ENCODE measurements around the gene GRM8. TPM values are rescaled to one million over a fixed set of nuclear protein-coding genes. Genes with fewer than 3 reads are reported as not detected.

Gene GRM8
- total RNA-seq, 1 experiment from 2014 or later = 0.80 TPM

DNA sequence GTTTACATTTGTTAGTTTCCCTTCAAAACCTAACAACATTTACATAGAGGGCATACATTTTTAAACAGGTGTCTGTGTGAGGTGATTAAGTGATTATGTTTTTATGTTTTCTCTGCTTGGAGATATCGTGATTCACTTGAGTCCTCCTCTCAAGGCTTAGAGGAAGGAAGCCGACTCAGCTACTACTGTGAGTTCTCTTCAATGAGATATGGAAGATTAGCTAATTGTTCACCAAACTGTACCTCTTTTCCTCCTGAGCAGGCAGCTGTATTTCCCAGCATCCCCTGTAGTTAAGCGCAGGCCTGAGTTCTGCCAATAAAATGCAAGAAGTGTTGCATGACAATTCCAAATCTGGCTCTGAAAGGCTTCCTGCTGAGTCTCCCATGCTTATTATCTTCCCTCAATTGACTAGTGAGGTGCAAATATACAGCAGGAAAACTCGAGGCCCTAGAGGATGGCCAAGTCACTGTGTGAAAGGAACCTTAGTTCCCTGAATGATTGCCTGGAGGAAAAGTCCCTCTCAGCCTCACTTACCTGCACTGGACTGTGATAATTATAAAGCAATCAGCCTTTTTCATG is 528.7 kb downstream of the GRM8 start:
- intact Hi-C loops (cut with micrococcal nuclease; ENCODE audit: unreplicated experiment) = no loop called here

DNA sequence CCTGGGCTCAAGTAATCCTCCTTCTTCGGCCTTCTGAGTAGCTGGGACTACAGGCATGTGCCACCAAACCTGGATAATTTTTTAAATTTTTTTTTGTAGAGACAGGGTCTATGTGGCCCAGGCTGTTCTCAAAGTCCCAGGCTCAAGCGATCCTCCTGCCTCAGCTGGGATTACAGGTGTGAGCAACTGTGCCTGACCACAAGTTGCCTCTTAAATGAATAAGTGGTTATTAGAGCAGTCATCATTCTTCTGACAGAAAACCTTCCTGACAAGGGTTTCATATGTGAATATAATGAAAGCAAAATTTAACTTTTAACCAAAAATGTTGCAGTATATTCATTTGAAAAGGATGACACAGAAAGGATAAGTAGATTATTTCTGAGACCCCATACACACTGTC is 532.5 kb downstream of the GRM8 start:
- intact Hi-C loops (cut with micrococcal nuclease; ENCODE audit: unreplicated experiment) = no loop called here
- DNase-seq (ENCODE audit: low spot score) = no peak
- Histone ChIP-seq H3K27me3 (replicated peaks; ENCODE audit: insufficient read depth, low read depth, low read length, poor library complexity) (no peaks in the 10 kb centered on the region), H3K4me1 (ENCODE audit: insufficient read depth, low read length, poor library complexity, severe bottlenecking) (peaks cover 14% of the 10 kb centered on the region), H3K9me3 (ENCODE audit: low read depth, low read length, poor library complexity, severe bottlenecking) (no peaks in the 10 kb centered on the region), H3K4me3 (ENCODE audit: low read depth, low read length, poor library complexity, severe bottlenecking) (no peak overlapping the region), H3K27ac (ENCODE audit: low read depth, low read length, poor library complexity, severe bottlenecking) (no peak overlapping the region), H3K36me3 (ENCODE audit: insufficient read depth, low read length, poor library complexity, severe bottlenecking) (no peaks in the 10 kb centered on the region)
- ChIA-PET CTCF (no interaction called here), POLR2A (ENCODE audit: low non-redundant PET) (no interaction called here)
- BruUV-seq (replicated peaks) = no TSS peak
- no peak for TF ChIP-seq EZH2 (IDR thresholded peaks at IDR 0.05; ENCODE audit: borderline replicate concordance, low read depth, low read length, poor library complexity, severe bottlenecking)
- no peak for TF ChIP-seq CTCF (conservative IDR thresholded peaks at IDR 0.05; ENCODE audit: low read depth, low read length)

More for the DNA sequence above, 528.7 kb downstream of the GRM8 start:
- peak; percentile 61 for DNase-seq (ENCODE audit: low spot score)
- no peaks in the 10 kb centered on the region for H3K36me3 ChIP-seq (ENCODE audit: insufficient read depth, low read length, poor library complexity, severe bottlenecking)
- no peaks in the 10 kb centered on the region for H3K9me3 ChIP-seq (ENCODE audit: low read depth, low read length, poor library complexity, severe bottlenecking)
- ChIA-PET CTCF (no interaction called here), POLR2A (ENCODE audit: low non-redundant PET) (no interaction called here)
- H3K4me3 ChIP-seq (ENCODE audit: low read depth, low read length, poor library complexity, severe bottlenecking) = no peak overlapping the region
- H3K4me1 ChIP-seq (ENCODE audit: insufficient read depth, low read length, poor library complexity, severe bottlenecking) = peaks cover 29% of the 10 kb centered on the region
- no peak for TF ChIP-seq CTCF (conservative IDR thresholded peaks at IDR 0.05; ENCODE audit: low read depth, low read length)
- no peak for TF ChIP-seq EZH2 (IDR thresholded peaks at IDR 0.05; ENCODE audit: borderline replicate concordance, low read depth, low read length, poor library complexity, severe bottlenecking)
- no peak overlapping the region for H3K27ac ChIP-seq (ENCODE audit: low read depth, low read length, poor library complexity, severe bottlenecking)
- BruUV-seq (replicated peaks) = no TSS peak
- no peaks in the 10 kb centered on the region for H3K27me3 ChIP-seq (replicated peaks; ENCODE audit: insufficient read depth, low read depth, low read length, poor library complexity)

GRCh38 chr7:126718419-126718818 is 534.3 kb downstream of the GRM8 start:
- BruUV-seq (replicated peaks) = no TSS peak
- no peak for DNase-seq (ENCODE audit: low spot score)
- Histone ChIP-seq H3K4me1 (ENCODE audit: insufficient read depth, low read length, poor library complexity, severe bottlenecking) (peaks cover 5% of the 10 kb centered on the region), H3K4me3 (ENCODE audit: low read depth, low read length, poor library complexity, severe bottlenecking) (no peak overlapping the region), H3K36me3 (ENCODE audit: insufficient read depth, low read length, poor library complexity, severe bottlenecking) (no peaks in the 10 kb centered on the region), H3K27me3 (replicated peaks; ENCODE audit: insufficient read depth, low read depth, low read length, poor library complexity) (no peaks in the 10 kb centered on the region), H3K9me3 (ENCODE audit: low read depth, low read length, poor library complexity, severe bottlenecking) (no peaks in the 10 kb centered on the region), H3K27ac (ENCODE audit: low read depth, low read length, poor library complexity, severe bottlenecking) (no peak overlapping the region)
- ChIA-PET CTCF (no interaction called here), POLR2A (ENCODE audit: low non-redundant PET) (interaction anchor here (0.6 kb wide), 1 partner anchor 472 kb away, joined by 3 read pairs; no protein-coding TSS in a partner anchor)
- intact Hi-C loops (cut with micrococcal nuclease; ENCODE audit: unreplicated experiment) = no loop called here
- TF ChIP-seq CTCF (conservative IDR thresholded peaks at IDR 0.05; ENCODE audit: low read depth, low read length) (no peak), EZH2 (IDR thresholded peaks at IDR 0.05; ENCODE audit: borderline replicate concordance, low read depth, low read length, poor library complexity, severe bottlenecking) (no peak)
